GM10248 (cell line): ENCODE data around the gene SFMBT1.

Experiments
- CTCF ChIA-PET: fragments of 300-600 bp; sonication (Branson Sonifier 250); formaldehyde crosslinking; extraction: SDS; loops from one replicate; lab custom pipeline; 2021; ENCODE audit warnings: antibody characterized with exemption; lab: Yijun Ruan, JAX
- POLR2A ChIA-PET: fragments of 350-650 bp; sonication (Branson Sonifier 250); formaldehyde crosslinking; extraction: SDS; loops from one replicate; lab custom pipeline; 2020; ENCODE audit warnings: antibody characterized with exemption; lab: Yijun Ruan, JAX
- DNase-seq: peaks from one replicate; pipeline ENCODE4 v3.0.0; 2012; ENCODE audit errors: extremely low spot score
- TF ChIP-seq, protein P1 (sequence below): IDR thresholded peaks from 2 replicates; pipeline ENCODE4 v1.5.1; 2012; ENCODE audit warnings: mild to moderate bottlenecking, low read depth; ENCODE audit errors: extremely low read depth, missing control alignments, control extremely low read depth

Gene SFMBT1

DNA sequence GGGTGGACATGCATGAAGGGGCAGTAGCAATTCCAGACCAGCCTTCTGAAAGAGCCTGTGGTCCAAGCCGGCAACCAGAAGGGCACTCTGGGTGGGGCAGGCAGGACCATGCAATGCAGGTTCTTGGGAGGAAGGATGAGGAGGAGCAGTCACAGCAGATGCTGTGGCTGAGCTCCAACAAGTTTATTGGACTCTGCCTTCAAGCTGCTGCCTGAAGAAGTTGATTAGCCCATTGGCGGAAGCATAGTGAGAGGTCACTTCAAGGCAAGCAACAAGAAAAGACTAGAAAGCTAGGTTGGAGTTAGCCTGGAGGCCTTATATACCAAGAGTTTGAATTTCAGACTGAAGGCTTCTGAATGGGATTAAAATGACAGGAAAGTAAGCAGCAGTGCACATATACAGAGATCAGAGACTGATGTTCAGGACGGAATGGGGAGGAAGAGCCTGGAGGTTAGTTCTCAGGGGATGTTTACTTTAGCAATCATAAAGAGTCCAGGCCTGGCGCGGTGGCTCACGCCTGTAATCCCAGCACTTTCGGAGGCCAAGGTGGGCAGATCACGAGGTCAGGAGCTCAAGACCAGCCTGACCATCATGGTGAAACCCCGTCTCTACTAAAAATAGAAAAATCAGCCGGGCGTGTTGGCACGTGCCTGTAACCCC, 39.9 kb downstream of the SFMBT1 start:
- DNase-seq = no peak
- ChIA-PET CTCF (interaction anchor here (1.0 to 2.3 kb wide), 2 partner anchors 7 to 26 kb away, joined by 4 to 6 read pairs; no protein-coding TSS in a partner anchor), POLR2A (no interaction called here)
- TF ChIP-seq, protein P1, sequence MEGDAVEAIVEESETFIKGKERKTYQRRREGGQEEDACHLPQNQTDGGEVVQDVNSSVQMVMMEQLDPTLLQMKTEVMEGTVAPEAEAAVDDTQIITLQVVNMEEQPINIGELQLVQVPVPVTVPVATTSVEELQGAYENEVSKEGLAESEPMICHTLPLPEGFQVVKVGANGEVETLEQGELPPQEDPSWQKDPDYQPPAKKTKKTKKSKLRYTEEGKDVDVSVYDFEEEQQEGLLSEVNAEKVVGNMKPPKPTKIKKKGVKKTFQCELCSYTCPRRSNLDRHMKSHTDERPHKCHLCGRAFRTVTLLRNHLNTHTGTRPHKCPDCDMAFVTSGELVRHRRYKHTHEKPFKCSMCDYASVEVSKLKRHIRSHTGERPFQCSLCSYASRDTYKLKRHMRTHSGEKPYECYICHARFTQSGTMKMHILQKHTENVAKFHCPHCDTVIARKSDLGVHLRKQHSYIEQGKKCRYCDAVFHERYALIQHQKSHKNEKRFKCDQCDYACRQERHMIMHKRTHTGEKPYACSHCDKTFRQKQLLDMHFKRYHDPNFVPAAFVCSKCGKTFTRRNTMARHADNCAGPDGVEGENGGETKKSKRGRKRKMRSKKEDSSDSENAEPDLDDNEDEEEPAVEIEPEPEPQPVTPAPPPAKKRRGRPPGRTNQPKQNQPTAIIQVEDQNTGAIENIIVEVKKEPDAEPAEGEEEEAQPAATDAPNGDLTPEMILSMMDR = no peak

DNA sequence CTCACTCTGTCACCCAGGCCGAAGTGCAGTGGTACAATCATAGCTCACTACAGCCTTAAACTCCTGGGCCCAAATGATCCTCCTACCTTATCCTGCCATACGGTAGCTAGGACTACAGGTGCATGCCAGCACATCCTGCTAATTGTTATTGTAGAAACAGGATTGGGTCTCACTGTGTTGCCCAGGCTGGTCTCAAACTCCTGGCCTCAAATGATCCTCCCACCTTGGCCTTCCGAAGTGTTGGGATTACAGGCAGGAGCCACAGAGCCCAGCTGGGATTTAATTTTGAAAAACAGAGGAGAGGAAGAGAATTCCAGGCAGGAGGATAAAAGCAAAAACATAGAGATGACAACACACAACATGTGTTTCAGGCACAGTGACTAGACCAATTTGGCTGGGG, 40.5 kb downstream of the SFMBT1 start:
- POLR2A ChIA-PET = no interaction called here

DNA sequence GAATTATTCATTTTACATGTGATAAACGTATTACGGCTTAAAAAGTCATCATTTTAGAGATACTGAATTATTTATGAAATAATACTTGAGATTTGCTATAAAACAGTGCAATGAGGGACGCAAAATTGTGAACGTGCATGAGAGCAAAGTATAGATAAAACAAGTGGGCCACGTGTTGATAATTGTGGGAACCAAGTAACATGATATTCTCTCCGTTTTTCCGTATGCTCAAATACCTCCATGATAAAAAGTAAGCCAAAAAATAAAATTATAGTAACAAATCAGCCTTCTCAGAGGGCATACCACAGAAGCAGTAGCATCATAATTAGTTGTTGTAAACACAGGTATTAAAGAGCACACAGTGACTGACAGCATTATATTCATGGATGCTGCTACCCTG, 42.6 kb downstream of the SFMBT1 start:
- TF ChIP-seq, protein P1 = no peak
- ChIA-PET POLR2A (interaction anchor here (0.7 kb wide), 1 partner anchor 20 kb away, joined by 5 read pairs; no protein-coding TSS in a partner anchor), CTCF (interaction anchor here (1.0 kb wide), 1 partner anchor 8 kb away, joined by 3 read pairs; no protein-coding TSS in a partner anchor)
- DNase-seq = no peak

More for the DNA sequence above, 40.5 kb downstream of the SFMBT1 start:
- CTCF ChIA-PET = no interaction called here
- TF ChIP-seq, protein P1 = no peak
- no peak for DNase-seq

DNA sequence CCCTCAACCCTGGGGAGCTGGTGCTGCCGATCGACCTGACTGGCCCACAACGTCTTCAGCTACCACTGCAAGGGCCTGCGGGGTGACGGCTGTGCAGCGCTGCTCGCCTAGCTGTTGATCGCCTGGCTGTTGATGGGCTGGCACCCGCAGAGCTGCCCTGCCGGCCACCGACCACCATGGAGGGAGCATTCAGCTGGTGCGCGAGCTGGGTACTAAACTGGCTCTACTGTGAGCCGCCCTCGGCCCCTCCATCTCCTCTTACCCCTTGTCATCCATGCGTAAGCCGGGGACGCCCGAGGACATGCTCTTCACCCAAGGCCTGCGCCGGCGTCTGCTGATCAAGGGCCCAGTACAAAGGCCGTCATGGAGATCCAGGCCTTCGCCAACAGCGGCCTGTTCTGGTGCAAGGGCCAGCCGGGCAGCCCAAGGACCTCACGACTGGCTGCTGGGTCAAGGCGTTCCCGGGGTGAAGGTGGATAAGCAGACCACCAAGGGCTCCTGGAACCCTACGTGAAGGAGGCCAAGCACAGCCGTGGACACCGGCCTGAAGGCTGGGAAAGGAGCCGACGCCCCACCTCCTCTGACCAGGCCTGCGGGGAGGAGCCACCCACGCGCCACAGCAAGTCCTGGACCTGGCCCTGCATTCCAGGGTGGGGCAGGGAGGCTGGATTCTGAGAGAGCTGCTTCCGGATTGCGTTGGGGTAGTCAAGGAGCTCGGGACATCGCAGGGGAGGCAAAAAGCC, 46.9 kb downstream of the SFMBT1 start:
- DNase-seq = no peak
- ChIA-PET CTCF (interaction anchor here (1.2 to 1.4 kb wide), 3 partner anchors 8 to 55 kb away, joined by 3 to 6 read pairs (median 4); no protein-coding TSS in a partner anchor), POLR2A (no interaction called here)

DNA sequence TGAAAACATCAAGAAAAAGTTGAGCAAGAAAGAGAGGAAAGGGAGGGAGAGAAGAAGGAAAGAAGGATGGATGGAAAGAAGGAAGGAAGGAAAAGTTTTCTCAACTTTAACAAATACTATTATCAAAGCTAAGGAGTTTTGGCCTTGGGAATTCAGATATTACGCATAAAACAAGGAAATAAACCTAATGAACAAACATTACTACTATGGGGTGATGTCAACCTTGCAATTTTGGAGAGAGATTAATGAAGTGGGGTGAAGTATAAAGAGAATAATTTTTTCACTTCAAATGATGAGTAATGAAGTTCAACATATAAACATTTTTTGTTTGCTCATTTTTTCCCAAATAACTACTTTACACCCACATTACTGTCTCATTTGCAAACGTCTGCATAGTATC, 55.2 kb downstream of the SFMBT1 start:
- CTCF ChIA-PET = no interaction called here
- TF ChIP-seq, protein P1 = no peak
- DNase-seq = no peak

More for the DNA sequence above, 46.9 kb downstream of the SFMBT1 start:
- TF ChIP-seq, protein P1 = no peak

DNA sequence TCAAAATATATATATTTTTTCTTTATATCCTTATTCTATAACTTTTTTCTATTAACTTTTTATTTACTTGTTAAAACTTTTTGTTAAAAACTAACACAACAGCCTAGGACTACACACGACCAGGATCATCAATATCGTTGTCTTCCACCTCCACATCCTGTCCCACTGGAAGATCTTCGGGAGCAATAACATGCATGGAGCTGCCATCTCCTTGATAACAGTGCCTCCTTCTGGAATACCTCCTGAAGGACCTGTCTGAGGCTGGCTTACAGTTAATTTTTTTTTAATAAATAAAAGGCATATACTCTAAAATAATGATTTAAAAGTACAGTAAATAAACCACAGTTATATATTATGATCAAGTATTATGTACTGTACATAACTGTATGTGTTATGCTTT, 58.9 kb downstream of the SFMBT1 start:
- TF ChIP-seq, protein P1 = peak; percentile 19
- CTCF ChIA-PET = interaction anchor here (0.9 to 1.9 kb wide), 10 partner anchors 9 to 136 kb away, joined by 3 to 7 read pairs (median 4); no protein-coding TSS in a partner anchor
- POLR2A ChIA-PET = no interaction called here
- DNase-seq = no peak

More for the DNA sequence above, 55.2 kb downstream of the SFMBT1 start:
- POLR2A ChIA-PET = no interaction called here
